HG02840 (cell line): ENCODE measurements around the gene MS4A8.
"Not testable (repeated sequence)": the region's sequence is repeated elsewhere in the genome, so short reads cannot be mapped to it uniquely, and the experiment has no call there.

Experiments used
- ATAC-seq: cut with Tn5 transposase; IDR thresholded peaks from one replicate; pipeline ENCODE4 v1.9.1; 2021; ENCODE audit warnings: mild to moderate bottlenecking, moderate library complexity, moderate number of reproducible peaks; ENCODE audit not compliant: unreplicated experiment, low FRiP score

MS4A8 gene

GRCh38 chr11:60699284-60699691 lies at the start of gene MS4A8:
TSS of gene MS4A8 (plus strand) at chr11:60699612. CDS start at chr11:60700861, 1,249 bp downstream.
- ATAC-seq, result no peak

GRCh38 chr11:60657888-60658287 lies 41.5 kb upstream of the MS4A8 start:
- ATAC-seq, result no peak

GRCh38 chr11:60658409-60658808 lies 41.0 kb upstream of the MS4A8 start:
- ATAC-seq, result no peak

GRCh38 chr11:60672255-60672654 lies 27.2 kb upstream of the MS4A8 start:
- no peak for ATAC-seq

GRCh38 chr11:60678231-60678630 lies 21.2 kb upstream of the MS4A8 start:
- not testable (repeated sequence) for ATAC-seq

- ATAC-seq, result no peak
Measured at GRCh38 chr11:60679879-60680278, 19.5 kb upstream of the MS4A8 start.

- no peak for ATAC-seq
Measured at GRCh38 chr11:60680455-60681119, 18.8 kb upstream of the MS4A8 start.

GRCh38 chr11:60684541-60684848 lies 14.9 kb upstream of the MS4A8 start:
- not testable (repeated sequence) for ATAC-seq

GRCh38 chr11:60691661-60692060 lies 7.8 kb upstream of the MS4A8 start:
- ATAC-seq, result no peak

GRCh38 chr11:60699936-60700335 lies 524 bp downstream of the MS4A8 start:
- no peak for ATAC-seq

- no peak for ATAC-seq
Measured at GRCh38 chr11:60700689-60701468, 1.5 kb downstream of the MS4A8 start.

GRCh38 chr11:60701469-60701818 lies 2.0 kb downstream of the MS4A8 start:
- no peak for ATAC-seq

GRCh38 chr11:60703374-60703773 lies 4.0 kb downstream of the MS4A8 start:
- ATAC-seq, result no peak

GRCh38 chr11:60705895-60706294 lies 6.5 kb downstream of the MS4A8 start:
- no peak for ATAC-seq

GRCh38 chr11:60706931-60707330 lies 7.5 kb downstream of the MS4A8 start:
- ATAC-seq, result no peak

GRCh38 chr11:60710482-60710881 lies 11.1 kb downstream of the MS4A8 start:
- no peak for ATAC-seq

GRCh38 chr11:60711276-60711675 lies 11.9 kb downstream of the MS4A8 start:
- no peak for ATAC-seq

- not testable (repeated sequence) for ATAC-seq
Measured at GRCh38 chr11:60713423-60713822, 14.0 kb downstream of the MS4A8 start.

- ATAC-seq, result no peak
Measured at GRCh38 chr11:60717956-60718355, 18.5 kb downstream of the MS4A8 start.

GRCh38 chr11:60718524-60719316 lies 19.3 kb downstream of the MS4A8 start:
- no peak for ATAC-seq

- ATAC-seq, result no peak
Measured at GRCh38 chr11:60719391-60719790, 20.0 kb downstream of the MS4A8 start.
